ENCODE data around the gene PACS1.
"Not testable (repeated sequence)": the region's sequence is repeated elsewhere in the genome, so short reads cannot be mapped to it uniquely, and the experiment has no call there.

Gene PACS1

GRCh38 chr11:66276619-66277018, 206.5 kb downstream of the PACS1 start:
- DNase-seq (ENCODE audit: low read depth): not testable (repeated sequence)

- DNase-seq (ENCODE audit: low read depth): not testable (repeated sequence)
These were observed 207.0 kb downstream of the PACS1 start for GRCh38 chr11:66277064-66277463.

GRCh38 chr11:66277471-66278362, 207.6 kb downstream of the PACS1 start, which contains the start of gene CNIH2:
CNIH2 (plus strand) TSS chr11:66278175; CDS start chr11:66278457, 282 bp downstream.
- no peak for DNase-seq (ENCODE audit: low read depth)

GRCh38 chr11:66278363-66279091, 208.5 kb downstream of the PACS1 start:
- no peak for DNase-seq (ENCODE audit: low read depth)

- no peak for DNase-seq (ENCODE audit: low read depth)
These were observed 209.1 kb downstream of the PACS1 start for GRCh38 chr11:66279092-66279734.

- DNase-seq (ENCODE audit: low read depth): no peak
These were observed 210.4 kb downstream of the PACS1 start for GRCh38 chr11:66280428-66280827.

- DNase-seq (ENCODE audit: low read depth): no peak
These were observed 210.9 kb downstream of the PACS1 start for GRCh38 chr11:66281001-66281400.

GRCh38 chr11:66281776-66282467, 211.8 kb downstream of the PACS1 start:
- no peak for DNase-seq (ENCODE audit: low read depth)

- peak; percentile 87 for DNase-seq (ENCODE audit: low read depth)
These were observed 212.7 kb downstream of the PACS1 start for GRCh38 chr11:66282468-66283455.

GRCh38 chr11:66283461-66284105, 213.5 kb downstream of the PACS1 start:
- no peak for DNase-seq (ENCODE audit: low read depth)

GRCh38 chr11:66284526-66285078, 214.5 kb downstream of the PACS1 start:
- no peak for DNase-seq (ENCODE audit: low read depth)

GRCh38 chr11:66285250-66285947, 215.3 kb downstream of the PACS1 start:
- DNase-seq (ENCODE audit: low read depth): no peak

- no peak for DNase-seq (ENCODE audit: low read depth)
These were observed 216.6 kb downstream of the PACS1 start for GRCh38 chr11:66286699-66287098.

- DNase-seq (ENCODE audit: low read depth): no peak
These were observed 217.3 kb downstream of the PACS1 start for GRCh38 chr11:66287211-66287888.

- no peak for DNase-seq (ENCODE audit: low read depth)
These were observed 218.0 kb downstream of the PACS1 start for GRCh38 chr11:66287889-66288670.

GRCh38 chr11:66288671-66289547, 218.8 kb downstream of the PACS1 start, which contains the start of gene YIF1A:
YIF1A (minus strand) TSS chr11:66289143; CDS start chr11:66288985, 158 bp downstream.
- peak; percentile 99 for DNase-seq (ENCODE audit: low read depth)

Data from stromal cell of bone marrow (primary cell).